ENCODE measurements around the gene GPR162. TPM values are rescaled to one million over a fixed set of nuclear protein-coding genes. Genes with fewer than 3 reads are reported as not detected.

Gene GPR162
- total RNA-seq, 1 donor from 2014 or later = 0.75 TPM

GRCh38 chr12:6779708-6780432 lies 41.8 kb upstream of the GPR162 start:
- DNase-seq (ENCODE audit: low read depth) = no peak
- H3K36me3 ChIP-seq (ENCODE audit: control insufficient read depth, insufficient read depth, low read length) = no peaks in the 10 kb centered on the region
- no peak overlapping the region for H3K4me3 ChIP-seq (ENCODE audit: low read depth, low read length)
- no peak for TF ChIP-seq CTCF (IDR thresholded peaks at IDR 0.05; ENCODE audit: insufficient read depth, low read length, poor library complexity, severe bottlenecking)
- peaks cover 5% of the 10 kb centered on the region for H3K27me3 ChIP-seq (ENCODE audit: control insufficient read depth, insufficient read depth, low read length)

GRCh38 chr12:6780573-6780972 lies 41.0 kb upstream of the GPR162 start:
- TF ChIP-seq CTCF (IDR thresholded peaks at IDR 0.05; ENCODE audit: insufficient read depth, low read length, poor library complexity, severe bottlenecking) = no peak
- Histone ChIP-seq H3K4me3 (ENCODE audit: low read depth, low read length) (no peak overlapping the region), H3K36me3 (ENCODE audit: control insufficient read depth, insufficient read depth, low read length) (no peaks in the 10 kb centered on the region), H3K27me3 (ENCODE audit: control insufficient read depth, insufficient read depth, low read length) (peaks cover 5% of the 10 kb centered on the region)
- DNase-seq (ENCODE audit: low read depth) = no peak

GRCh38 chr12:6782119-6782518 lies 39.5 kb upstream of the GPR162 start:
- peaks cover 5% of the 10 kb centered on the region for H3K27me3 ChIP-seq (ENCODE audit: control insufficient read depth, insufficient read depth, low read length)
- DNase-seq (ENCODE audit: low read depth) = no peak
- TF ChIP-seq CTCF (IDR thresholded peaks at IDR 0.05; ENCODE audit: insufficient read depth, low read length, poor library complexity, severe bottlenecking) = no peak
- H3K36me3 ChIP-seq (ENCODE audit: control insufficient read depth, insufficient read depth, low read length) = no peaks in the 10 kb centered on the region
- no peak overlapping the region for H3K4me3 ChIP-seq (ENCODE audit: low read depth, low read length)

- DNase-seq (ENCODE audit: low read depth) = no peak
- no peaks in the 10 kb centered on the region for H3K36me3 ChIP-seq (ENCODE audit: control insufficient read depth, insufficient read depth, low read length)
These were observed 38.6 kb upstream of the GPR162 start for GRCh38 chr12:6782850-6783566.

GRCh38 chr12:6783828-6784227 lies 37.8 kb upstream of the GPR162 start:
- no peak for DNase-seq (ENCODE audit: low read depth)
- TF ChIP-seq CTCF (IDR thresholded peaks at IDR 0.05; ENCODE audit: insufficient read depth, low read length, poor library complexity, severe bottlenecking) = no peak
- no peak overlapping the region for H3K4me3 ChIP-seq (ENCODE audit: low read depth, low read length)
- H3K36me3 ChIP-seq (ENCODE audit: control insufficient read depth, insufficient read depth, low read length) = no peaks in the 10 kb centered on the region
- H3K27me3 ChIP-seq (ENCODE audit: control insufficient read depth, insufficient read depth, low read length) = no peaks in the 10 kb centered on the region

More at GRCh38 chr12:6782850-6783566, 38.6 kb upstream of the GPR162 start:
- TF ChIP-seq CTCF (IDR thresholded peaks at IDR 0.05; ENCODE audit: insufficient read depth, low read length, poor library complexity, severe bottlenecking) = no peak
- Histone ChIP-seq H3K27me3 (ENCODE audit: control insufficient read depth, insufficient read depth, low read length) (peaks cover 3% of the 10 kb centered on the region), H3K4me3 (ENCODE audit: low read depth, low read length) (no peak overlapping the region)
